ENCODE measurements around the gene BRME1.

BRME1 gene

DNA sequence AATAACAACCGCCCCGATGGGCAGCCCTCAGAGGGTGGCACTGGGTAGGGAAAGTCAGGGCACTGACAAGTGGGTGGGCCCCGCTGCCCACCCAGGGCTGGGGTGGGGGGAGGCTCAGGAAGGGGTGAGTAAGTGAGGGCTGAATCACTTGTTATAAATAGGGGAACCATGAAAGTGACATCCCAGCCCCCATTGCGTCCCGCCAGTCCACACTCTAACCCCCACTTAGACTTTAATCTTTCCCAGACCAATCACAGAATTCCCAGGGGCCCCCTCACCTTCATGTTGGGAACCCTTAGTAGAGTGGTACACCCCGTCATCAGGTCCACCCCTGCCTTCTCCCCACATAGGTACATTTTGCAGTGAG is 66.0 kb downstream of the BRME1 start:
- Histone ChIP-seq H3K36me3 (ENCODE audit: control insufficient read depth, low read depth, low read length) (no peaks in the 10 kb centered on the region), H3K9me3 (ENCODE audit: control insufficient read depth, low read depth, low read length) (no peaks in the 10 kb centered on the region), H3K27ac (ENCODE audit: low read length) (no peak overlapping the region), H3K27me3 (ENCODE audit: control insufficient read depth, insufficient read depth, low read length) (no peaks in the 10 kb centered on the region), H3K4me3 (ENCODE audit: low read length) (no peak overlapping the region), H3K9ac (ENCODE audit: low read length) (no peak overlapping the region), H3K4me1 (ENCODE audit: control insufficient read depth, low read depth, low read length) (peaks cover 14% of the 10 kb centered on the region)

- H3K9ac ChIP-seq (ENCODE audit: low read length): no peak overlapping the region
- H3K27ac ChIP-seq (ENCODE audit: low read length): no peak overlapping the region
- H3K36me3 ChIP-seq (ENCODE audit: control insufficient read depth, low read depth, low read length): no peaks in the 10 kb centered on the region
- no peaks in the 10 kb centered on the region for H3K9me3 ChIP-seq (ENCODE audit: control insufficient read depth, low read depth, low read length)
- peaks cover 14% of the 10 kb centered on the region for H3K4me1 ChIP-seq (ENCODE audit: control insufficient read depth, low read depth, low read length)
- H3K4me3 ChIP-seq (ENCODE audit: low read length): no peak overlapping the region
- no peaks in the 10 kb centered on the region for H3K27me3 ChIP-seq (ENCODE audit: control insufficient read depth, insufficient read depth, low read length)
Measured at GRCh38 chr19:13839130-13839937, 66.6 kb downstream of the BRME1 start.

DNA sequence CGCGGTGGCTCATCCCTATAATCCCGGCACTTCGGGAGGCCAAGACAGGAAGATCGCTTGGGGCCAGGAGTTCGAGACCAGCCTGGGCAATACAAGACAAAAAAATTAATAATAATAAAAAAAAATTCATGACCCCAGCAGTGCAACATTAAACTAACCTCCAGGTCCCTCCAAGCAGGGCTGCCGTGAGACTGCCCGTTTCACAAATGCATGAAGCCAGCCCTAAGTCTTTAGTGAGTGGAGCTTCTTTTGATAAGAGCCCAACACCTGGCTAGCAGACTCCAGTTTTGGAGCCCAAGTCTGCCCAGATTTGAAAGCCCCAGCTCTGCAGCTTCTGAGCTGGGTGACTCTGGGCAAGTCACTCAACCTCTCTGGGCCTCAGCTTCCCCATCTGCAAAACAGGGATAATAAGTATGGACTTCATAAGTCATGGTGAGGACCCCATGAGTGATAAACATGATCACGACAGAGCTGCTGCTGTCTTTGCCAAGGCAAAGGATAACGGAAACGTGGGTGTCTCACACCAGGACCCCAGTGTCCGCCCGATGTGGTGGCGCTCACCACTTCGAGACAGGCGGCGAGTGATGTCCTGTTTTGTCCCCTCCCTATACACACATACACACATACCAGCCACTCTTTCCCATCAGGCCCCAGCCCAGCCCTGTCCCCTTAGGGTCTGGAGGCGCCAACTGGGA is 67.3 kb downstream of the BRME1 start:
- Histone ChIP-seq H3K27ac (ENCODE audit: low read length) (no peak overlapping the region), H3K36me3 (ENCODE audit: control insufficient read depth, low read depth, low read length) (no peaks in the 10 kb centered on the region), H3K4me1 (ENCODE audit: control insufficient read depth, low read depth, low read length) (peaks cover 6% of the 10 kb centered on the region), H3K9ac (ENCODE audit: low read length) (no peak overlapping the region), H3K9me3 (ENCODE audit: control insufficient read depth, low read depth, low read length) (no peaks in the 10 kb centered on the region), H3K27me3 (ENCODE audit: control insufficient read depth, insufficient read depth, low read length) (no peaks in the 10 kb centered on the region), H3K4me3 (ENCODE audit: low read length) (no peak overlapping the region)

GRCh38 chr19:13835791-13836723 is 69.9 kb downstream of the BRME1 start:
- Histone ChIP-seq H3K9ac (ENCODE audit: low read length) (no peak overlapping the region), H3K27me3 (ENCODE audit: control insufficient read depth, insufficient read depth, low read length) (no peaks in the 10 kb centered on the region), H3K4me1 (ENCODE audit: control insufficient read depth, low read depth, low read length) (no peaks in the 10 kb centered on the region), H3K27ac (ENCODE audit: low read length) (no peak overlapping the region), H3K9me3 (ENCODE audit: control insufficient read depth, low read depth, low read length) (no peaks in the 10 kb centered on the region), H3K36me3 (ENCODE audit: control insufficient read depth, low read depth, low read length) (peaks cover under 1% of the 10 kb centered on the region), H3K4me3 (ENCODE audit: low read length) (no peak overlapping the region)

DNA sequence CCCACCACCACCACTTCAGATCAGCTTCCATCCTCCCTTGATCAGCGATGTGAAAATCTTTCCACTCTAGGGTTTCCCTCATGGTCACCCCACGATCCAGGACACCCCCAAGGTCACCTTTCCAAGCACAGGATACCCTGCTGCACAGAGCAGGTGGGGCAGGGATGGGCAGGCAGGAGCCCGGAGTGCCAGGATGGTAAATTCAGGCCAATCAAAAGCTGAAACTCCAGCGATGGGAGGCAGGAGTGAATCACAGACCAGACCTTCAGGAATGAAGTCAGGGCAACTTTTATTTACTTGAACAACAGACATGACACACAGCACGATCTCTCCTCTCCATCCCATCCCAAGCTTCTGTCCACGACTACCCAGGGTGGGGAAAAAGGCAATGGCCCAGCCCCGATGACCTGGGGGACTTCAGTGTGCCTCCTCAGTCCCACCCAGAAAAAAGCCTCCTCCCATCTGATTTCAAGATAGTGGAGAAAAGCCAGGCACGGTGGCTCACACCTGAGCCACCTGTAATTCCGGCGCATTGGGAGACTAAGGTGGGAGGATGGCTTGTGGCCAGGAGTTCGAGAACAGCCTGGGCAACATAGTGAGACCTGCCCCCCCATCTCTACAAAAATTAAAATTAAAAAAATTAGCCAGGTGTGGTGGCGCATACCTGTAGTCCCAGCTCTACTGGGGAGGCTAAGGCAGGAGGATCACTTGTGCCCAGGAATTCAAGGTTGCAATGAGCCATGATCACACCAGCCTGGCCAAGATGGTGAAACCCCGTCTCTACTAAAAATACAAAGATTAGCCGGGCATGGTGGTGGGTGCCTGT is 71.5 kb downstream of the BRME1 start:
- Histone ChIP-seq H3K9me3 (ENCODE audit: control insufficient read depth, low read depth, low read length) (no peaks in the 10 kb centered on the region), H3K9ac (ENCODE audit: low read length) (no peak overlapping the region), H3K36me3 (ENCODE audit: control insufficient read depth, low read depth, low read length) (peaks cover 7% of the 10 kb centered on the region), H3K4me3 (ENCODE audit: low read length) (no peak overlapping the region), H3K27ac (ENCODE audit: low read length) (no peak overlapping the region), H3K4me1 (ENCODE audit: control insufficient read depth, low read depth, low read length) (no peaks in the 10 kb centered on the region), H3K27me3 (ENCODE audit: control insufficient read depth, insufficient read depth, low read length) (no peaks in the 10 kb centered on the region)

DNA sequence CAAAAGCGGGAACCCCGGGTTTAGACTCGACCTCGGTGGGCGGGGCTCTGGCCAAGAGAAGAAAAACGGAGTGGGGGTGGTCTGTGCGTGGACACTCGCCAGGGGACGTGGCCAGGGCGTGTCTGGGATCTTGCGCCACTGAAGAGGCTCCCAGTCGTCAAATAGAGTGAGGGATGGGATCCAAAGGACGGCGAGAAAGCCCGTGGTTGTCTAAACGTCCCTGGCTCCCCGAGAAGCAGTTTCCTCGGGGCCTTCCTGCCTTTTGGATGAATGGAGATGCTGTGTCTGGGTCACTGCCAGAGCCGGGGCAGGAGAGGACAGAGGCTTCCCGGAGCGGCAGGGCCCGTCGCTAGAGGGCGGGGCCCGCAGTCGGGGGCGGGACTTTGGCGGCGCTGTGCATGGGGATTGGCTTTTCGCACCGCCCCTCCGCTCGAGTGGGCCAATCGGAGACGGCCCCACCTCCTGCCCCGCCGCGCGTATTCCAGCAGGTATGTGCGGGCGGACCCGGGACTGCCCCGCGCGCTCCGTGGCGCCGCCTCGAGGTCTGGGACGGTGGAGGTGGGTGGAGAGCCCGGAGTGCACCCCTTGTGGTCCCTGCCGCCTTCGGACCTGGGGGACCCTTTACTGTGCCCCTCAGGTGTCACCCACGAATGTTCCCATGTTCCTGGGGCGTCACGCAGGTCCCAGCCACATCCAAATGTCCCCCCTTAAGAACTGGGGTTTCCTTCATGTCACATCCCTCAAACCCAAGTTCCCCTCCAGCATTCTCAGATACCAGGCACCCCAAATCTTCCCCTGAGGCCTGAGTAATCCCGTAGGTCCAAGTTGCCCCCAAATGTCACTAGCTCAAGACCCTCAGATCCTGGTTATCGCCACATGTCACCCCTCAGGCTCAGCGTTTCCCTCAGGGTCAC is 72.3 kb downstream of the BRME1 start:
- Histone ChIP-seq H3K27me3 (ENCODE audit: control insufficient read depth, insufficient read depth, low read length) (no peaks in the 10 kb centered on the region), H3K4me3 (ENCODE audit: low read length) (peak overlapping the region; percentile 64), H3K36me3 (ENCODE audit: control insufficient read depth, low read depth, low read length) (peaks cover 11% of the 10 kb centered on the region), H3K27ac (ENCODE audit: low read length) (no peak overlapping the region), H3K4me1 (ENCODE audit: control insufficient read depth, low read depth, low read length) (no peaks in the 10 kb centered on the region), H3K9me3 (ENCODE audit: control insufficient read depth, low read depth, low read length) (no peaks in the 10 kb centered on the region), H3K9ac (ENCODE audit: low read length) (no peak overlapping the region)
